ENCODE measurements around the gene LTBP2. TPM values are rescaled to one million over a fixed set of nuclear protein-coding genes. Genes with fewer than 3 reads are reported as not detected.

The LTBP2 gene
- polyA plus RNA-seq, 2 of the 4 experiments (the other 2 are of a cell fraction): 4.9 to 14.4 TPM

- TF ChIP-seq FOSB (CRISPR knock-in tag; IDR thresholded peaks at IDR 0.05): no peak
- no peak for TF ChIP-seq FOXS1 (CRISPR knock-in tag; IDR thresholded peaks at IDR 0.05)
Measured at GRCh38 chr14:74549588-74549987, 62.4 kb downstream of the LTBP2 start (continued).

GRCh38 chr14:74548881-74549280 lies 63.2 kb downstream of the LTBP2 start:
- no peaks in the 10 kb centered on the region for H3K9me3 ChIP-seq
- ChIA-PET CTCF (interaction anchor here (0.7 to 1.8 kb wide), 6 partner anchors 9 to 94 kb away, joined by 3 to 10 read pairs (median 4); no protein-coding TSS in a partner anchor), POLR2A (no interaction called here)
- 84% methylated on average over 3 of the region's 3 CpGs for WGBS (ENCODE audit: missing lambda C conversion rate)
- H3K4me3 ChIP-seq: no peak overlapping the region
- no peak for FAIRE-seq
- ATAC-seq: no peak
- peaks cover 6% of the 10 kb centered on the region; the same call in 2 of the 3 replicates for H3K4me1 ChIP-seq
- no peak overlapping the region for H3K4me2 ChIP-seq
- no peak for DNase-seq (ENCODE audit: low read depth in 1 of 2, low spot score in 1 of 2)
- no peak for TF ChIP-seq REST (IDR thresholded peaks at IDR 0.05)
- no peak for TF ChIP-seq PBX3 (IDR thresholded peaks at IDR 0.05)
- TF ChIP-seq MAFK (IDR thresholded peaks at IDR 0.05; ENCODE audit: partially characterized antibody): no peak
- TF ChIP-seq RARB (CRISPR knock-in tag; IDR thresholded peaks at IDR 0.05): no peak
- TF ChIP-seq KDM1A (IDR thresholded peaks at IDR 0.05; ENCODE audit: low read depth): no peak
- TF ChIP-seq POLR2A (IDR thresholded peaks at IDR 0.05; ENCODE audit: low read length): no peak
- H3K27ac ChIP-seq: peak overlapping the region in 1 of 2 experiments; percentile 70; a peak in 1 of 6 replicates

GRCh38 chr14:74547331-74547927 lies 64.6 kb downstream of the LTBP2 start:
- DNase-seq (ENCODE audit: low read depth in 1 of 2, low spot score in 1 of 2) (no peak), FAIRE-seq (no peak), ATAC-seq (no peak)
- ChIA-PET POLR2A (no interaction called here), CTCF (interaction anchor here (1.0 to 1.7 kb wide), 9 partner anchors 15 to 72 kb away, joined by 3 to 10 read pairs (median 3); partner anchors contain the start of gene LTBP2)
- Histone ChIP-seq H3K27ac (no peak overlapping the region), H3K4me3 (no peak overlapping the region), H3K4me1 (peaks cover 6% of the 10 kb centered on the region; the same call in 2 of the 3 replicates), H3K9me3 (no peaks in the 10 kb centered on the region), H3K4me2 (no peak overlapping the region)
- TF ChIP-seq MAZ (IDR thresholded peaks at IDR 0.05; ENCODE audit: borderline replicate concordance, low read depth, low read length) (no peak), REST (IDR thresholded peaks at IDR 0.05) (peak; percentile 65; the same call in 1 of the 2 replicates)
- WGBS (ENCODE audit: missing lambda C conversion rate): 77% methylated on average over 5 of the region's 5 CpGs

DNA sequence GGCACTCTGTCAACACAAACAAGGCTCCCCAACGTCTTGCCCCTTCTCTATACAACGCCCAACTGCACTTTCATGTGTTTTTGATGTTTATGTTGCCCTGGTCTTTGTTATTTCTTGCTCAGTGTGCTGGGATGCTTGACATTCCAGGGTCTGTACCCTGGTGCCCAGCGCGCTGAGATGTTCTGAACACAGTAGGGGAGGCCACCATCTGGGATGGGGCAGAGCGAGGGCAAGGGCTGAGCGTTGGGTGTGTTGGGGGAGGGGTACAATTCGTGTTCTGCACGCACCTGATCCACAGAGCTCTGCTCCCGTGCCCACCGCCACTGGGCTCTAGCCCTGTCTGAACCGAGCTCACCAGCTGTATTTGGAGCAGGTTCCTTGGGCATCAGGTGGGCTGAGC lies 65.6 kb downstream of the LTBP2 start:
- WGBS (ENCODE audit: missing lambda C conversion rate): 43% methylated on average over 7 of the region's 11 CpGs
- no peak for ATAC-seq
- TF ChIP-seq ELK1 (IDR thresholded peaks at IDR 0.05; ENCODE audit: low read depth, low read length) (no peak), EHF (CRISPR knock-in tag; IDR thresholded peaks at IDR 0.05) (no peak), NR3C1 (IDR thresholded peaks at IDR 0.05) (no peak), SREBF2 (IDR thresholded peaks at IDR 0.05) (no peak), GATA3 (IDR thresholded peaks at IDR 0.05; ENCODE audit: borderline replicate concordance) (no peak), PHF8 (IDR thresholded peaks at IDR 0.05; ENCODE audit: borderline replicate concordance, low read depth) (no peak), SMC3 (IDR thresholded peaks at IDR 0.05) (no peak), RAD21 (conservative IDR thresholded peaks at IDR 0.05 in 1 of 2, IDR thresholded peaks at IDR 0.05 in 1 of 2) (no peak), TP53 (CRISPR knock-in tag; IDR thresholded peaks at IDR 0.05) (no peak), HOXA7 (CRISPR knock-in tag; IDR thresholded peaks at IDR 0.05) (no peak)
- TF ChIP-seq, protein P1, sequence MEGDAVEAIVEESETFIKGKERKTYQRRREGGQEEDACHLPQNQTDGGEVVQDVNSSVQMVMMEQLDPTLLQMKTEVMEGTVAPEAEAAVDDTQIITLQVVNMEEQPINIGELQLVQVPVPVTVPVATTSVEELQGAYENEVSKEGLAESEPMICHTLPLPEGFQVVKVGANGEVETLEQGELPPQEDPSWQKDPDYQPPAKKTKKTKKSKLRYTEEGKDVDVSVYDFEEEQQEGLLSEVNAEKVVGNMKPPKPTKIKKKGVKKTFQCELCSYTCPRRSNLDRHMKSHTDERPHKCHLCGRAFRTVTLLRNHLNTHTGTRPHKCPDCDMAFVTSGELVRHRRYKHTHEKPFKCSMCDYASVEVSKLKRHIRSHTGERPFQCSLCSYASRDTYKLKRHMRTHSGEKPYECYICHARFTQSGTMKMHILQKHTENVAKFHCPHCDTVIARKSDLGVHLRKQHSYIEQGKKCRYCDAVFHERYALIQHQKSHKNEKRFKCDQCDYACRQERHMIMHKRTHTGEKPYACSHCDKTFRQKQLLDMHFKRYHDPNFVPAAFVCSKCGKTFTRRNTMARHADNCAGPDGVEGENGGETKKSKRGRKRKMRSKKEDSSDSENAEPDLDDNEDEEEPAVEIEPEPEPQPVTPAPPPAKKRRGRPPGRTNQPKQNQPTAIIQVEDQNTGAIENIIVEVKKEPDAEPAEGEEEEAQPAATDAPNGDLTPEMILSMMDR (IDR thresholded peaks at IDR 0.05): no peak

More for the DNA sequence above, 65.6 kb downstream of the LTBP2 start:
- CTCF ChIA-PET: interaction anchor here (1.2 to 1.7 kb wide), 4 partner anchors 47 to 66 kb away, joined by 3 to 4 read pairs (median 4); partner anchors contain the start of gene LTBP2
- Histone ChIP-seq H3K9me3 (no peaks in the 10 kb centered on the region), H3K4me1 (peaks cover 6% of the 10 kb centered on the region; the same call in 2 of the 3 replicates), H3K4me2 (no peak overlapping the region), H3K4me3 (no peak overlapping the region), H3K27ac (no peak overlapping the region)
- POLR2A ChIA-PET: no interaction called here
- no peak for FAIRE-seq
- no peak for DNase-seq (ENCODE audit: low read depth in 1 of 2, low spot score in 1 of 2)
